A204.1 (cell line): ENCODE measurements around the gene LAMA3.

Experiments
- FAIRE-seq: peaks from 2 replicates; lab custom pipeline; 2012; peaks lifted over from hg19 to GRCh38; lab: Jason Lieb, UNC

Gene LAMA3

DNA sequence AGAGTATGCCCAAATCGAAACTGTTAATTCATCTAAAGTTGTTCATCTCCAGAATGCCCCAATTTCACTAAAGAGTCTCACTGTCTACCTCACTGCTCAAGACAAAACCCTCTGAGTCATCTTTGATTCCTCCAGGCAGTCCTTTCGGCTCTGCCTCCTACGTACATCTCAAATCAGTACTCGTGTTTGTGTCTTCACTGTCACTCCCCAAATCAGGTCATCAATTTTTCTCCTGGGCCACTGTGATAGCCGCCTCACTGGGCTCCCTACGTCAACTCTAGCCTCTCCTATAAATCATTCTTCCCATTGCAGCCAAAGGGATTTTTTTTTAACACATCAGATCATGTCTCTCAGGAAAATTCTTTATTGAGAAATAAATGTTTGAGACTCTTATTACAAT is 283.2 kb downstream of the LAMA3 start:
- FAIRE-seq: no peak

DNA sequence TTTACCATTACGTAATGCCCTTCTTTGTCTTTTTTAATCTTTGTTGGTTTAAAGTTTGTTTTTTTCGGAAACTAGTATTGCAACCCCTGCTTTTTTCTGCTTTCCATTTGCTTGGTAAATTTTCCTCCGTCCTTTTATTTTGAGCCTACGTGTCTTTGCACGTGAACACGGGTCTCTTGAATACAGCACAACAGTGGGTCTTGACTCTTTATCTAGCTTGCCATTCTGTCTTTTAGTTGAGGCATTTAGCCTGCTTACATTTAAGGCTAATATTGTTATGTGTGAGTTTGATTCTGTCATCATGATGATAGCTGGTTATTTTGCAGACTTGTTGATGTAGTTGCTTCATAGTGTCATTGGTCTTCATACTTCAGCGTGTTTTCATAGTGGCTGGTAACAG is 287.9 kb downstream of the LAMA3 start:
- no peak for FAIRE-seq

DNA sequence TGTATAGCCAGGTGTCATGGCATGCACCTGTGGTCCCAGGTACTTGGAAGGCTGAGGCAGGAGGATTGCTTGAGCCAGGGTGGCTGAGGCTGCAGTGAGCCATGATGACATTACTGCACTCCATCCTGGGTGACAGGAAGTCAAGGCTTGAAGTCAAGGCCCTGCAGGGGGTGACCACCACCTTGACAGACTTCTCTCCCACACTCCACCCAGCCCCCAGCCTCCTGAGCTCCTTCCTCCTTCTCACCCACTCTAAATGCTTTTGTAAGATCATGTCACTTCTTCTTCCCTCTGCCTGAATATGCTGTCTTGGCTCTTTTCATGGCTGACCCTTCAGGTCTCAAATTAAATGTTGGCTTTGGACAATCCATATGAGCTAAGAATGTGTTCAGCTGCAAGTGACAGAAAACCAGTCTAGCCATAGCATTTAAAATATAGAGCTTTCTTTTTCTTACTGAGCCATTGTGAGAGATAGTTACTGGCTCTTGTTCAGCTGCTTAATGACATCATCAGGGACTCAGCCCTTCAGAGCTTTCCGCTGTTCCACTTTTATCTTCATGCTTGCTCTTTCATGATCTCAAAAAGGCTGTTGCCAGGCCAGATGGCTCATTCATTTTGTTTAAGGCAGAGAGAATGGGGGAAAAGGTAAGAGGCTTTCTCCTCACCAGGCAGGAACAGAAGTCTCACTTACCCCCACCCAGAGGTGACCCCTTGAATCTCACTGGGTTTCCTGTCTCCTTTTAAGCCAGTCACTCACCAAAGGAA is 288.6 kb downstream of the LAMA3 start:
- no peak for FAIRE-seq

DNA sequence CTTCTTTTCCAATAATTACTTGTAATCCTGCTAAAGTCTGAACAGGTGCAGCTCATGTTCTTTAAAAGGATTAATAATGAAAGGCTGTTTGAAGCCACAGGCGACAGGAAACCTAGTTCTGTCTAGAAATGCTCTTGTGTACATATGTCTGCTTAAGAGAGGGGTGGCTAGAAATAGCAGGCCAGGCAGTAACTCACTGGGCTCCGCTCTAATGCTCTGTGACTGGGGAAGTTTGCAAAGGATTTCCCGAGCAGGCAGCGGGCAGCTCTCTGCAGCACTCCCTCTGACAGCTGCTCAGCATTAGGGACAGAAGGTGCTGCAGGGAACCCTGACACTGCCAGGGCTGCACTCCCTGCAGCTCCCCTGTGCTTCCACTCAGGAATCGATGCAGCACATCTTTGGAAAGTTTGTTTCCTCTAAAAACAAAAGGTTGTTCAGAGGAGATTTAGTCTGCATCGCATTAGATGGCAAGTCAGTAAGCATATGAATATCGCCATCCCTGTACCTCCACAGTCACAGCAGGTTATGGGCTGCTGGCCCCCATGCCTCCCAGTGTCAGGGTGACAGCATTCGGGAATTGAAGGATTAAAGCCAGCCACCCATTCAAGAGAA is 292.2 kb downstream of the LAMA3 start:
- no peak for FAIRE-seq

DNA sequence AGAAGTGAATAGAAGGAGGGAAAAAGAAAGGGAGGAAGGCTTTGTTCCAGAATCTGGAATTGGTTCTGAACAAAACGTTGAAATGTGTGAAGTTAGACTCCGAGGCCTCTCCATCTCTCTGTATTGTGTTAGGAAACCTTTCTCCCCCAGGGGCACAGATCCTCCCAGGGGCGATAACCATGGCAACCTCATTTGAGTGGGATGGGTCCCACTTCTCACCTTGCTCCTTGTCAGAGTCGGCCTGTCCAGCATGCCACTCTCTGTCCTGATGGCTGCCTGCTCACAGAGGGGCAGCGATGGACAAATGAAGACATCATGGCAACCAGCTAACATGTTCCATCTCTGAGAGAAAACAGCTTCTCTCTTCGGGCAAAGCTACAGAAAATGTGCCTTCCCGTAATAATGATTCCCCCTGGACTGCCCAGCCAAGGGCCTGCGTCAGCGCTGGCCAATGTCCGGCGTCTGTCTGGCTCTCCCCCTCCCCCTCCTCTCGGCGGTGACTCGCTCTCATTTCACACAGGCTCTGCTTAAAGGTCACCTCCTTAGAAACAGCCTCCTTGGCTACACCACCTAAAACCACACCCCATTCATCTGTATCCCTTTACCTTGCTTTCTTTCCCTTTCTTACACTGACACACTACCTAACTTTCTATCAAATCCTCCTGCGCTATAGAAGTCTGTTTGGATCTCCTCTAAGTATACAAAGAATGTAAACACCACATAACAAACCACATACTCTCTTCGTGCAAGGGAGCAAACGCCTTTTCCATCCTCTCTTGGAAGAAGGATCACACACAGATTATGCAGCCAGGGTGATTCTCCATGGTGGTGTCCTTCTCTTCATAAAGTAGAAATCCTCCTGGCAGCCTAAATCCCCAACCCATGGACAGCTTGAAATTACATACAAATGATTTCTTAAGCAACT is 293.2 kb downstream of the LAMA3 start:
- FAIRE-seq: no peak

DNA sequence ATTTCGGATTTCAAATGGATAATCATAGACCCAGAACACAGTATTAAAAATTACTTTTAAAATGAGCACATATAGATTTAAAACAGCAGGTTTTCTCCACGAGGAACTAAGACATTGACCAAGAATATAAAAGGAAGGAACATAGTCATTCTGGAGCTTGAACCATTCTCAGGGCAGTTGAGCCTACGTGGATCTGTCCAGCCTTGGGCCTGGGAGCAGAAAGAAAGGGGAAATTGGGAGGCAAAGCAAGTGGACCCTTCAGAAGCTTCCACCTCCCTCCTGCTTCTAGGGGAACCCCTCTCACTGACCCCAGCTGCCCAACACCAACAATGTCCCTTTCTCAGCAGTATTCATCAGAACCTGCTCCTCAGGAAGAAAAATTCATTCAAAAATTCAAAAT is 293.9 kb downstream of the LAMA3 start:
- FAIRE-seq: no peak

DNA sequence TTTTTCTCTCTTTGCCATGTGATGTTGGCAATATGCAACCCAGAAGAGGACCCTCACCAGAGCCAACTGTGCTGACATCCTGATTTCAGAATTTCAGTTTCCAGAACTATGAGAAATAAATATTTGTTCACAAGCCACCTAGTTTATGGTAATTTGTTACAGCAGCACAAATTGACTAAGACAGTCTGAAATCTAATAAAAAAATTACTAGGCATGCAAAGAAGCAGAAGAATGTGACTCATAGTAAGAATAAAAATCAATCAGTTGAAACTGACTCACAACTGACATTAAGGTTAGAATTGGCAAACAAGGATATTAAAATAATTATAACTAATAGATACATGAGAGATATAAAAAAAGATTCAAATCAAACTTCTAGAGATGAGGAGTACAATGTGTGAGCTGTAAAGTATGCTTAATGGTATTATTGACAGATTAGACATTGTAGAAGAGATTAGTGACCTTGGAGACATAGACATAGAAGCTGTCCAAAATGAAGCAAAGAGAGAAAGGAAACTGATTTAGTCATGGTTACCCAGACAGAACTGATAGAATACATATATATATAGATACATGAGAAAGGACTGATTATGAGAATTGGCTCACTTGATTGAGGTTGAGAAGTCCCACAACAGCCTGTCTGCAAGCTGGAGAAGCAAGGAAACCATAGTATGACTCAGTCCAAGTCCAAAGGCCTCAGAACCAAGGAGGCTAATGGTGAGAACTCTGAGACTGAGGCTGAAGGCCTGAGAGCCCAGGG is 297.5 kb downstream of the LAMA3 start:
- FAIRE-seq: no peak

DNA sequence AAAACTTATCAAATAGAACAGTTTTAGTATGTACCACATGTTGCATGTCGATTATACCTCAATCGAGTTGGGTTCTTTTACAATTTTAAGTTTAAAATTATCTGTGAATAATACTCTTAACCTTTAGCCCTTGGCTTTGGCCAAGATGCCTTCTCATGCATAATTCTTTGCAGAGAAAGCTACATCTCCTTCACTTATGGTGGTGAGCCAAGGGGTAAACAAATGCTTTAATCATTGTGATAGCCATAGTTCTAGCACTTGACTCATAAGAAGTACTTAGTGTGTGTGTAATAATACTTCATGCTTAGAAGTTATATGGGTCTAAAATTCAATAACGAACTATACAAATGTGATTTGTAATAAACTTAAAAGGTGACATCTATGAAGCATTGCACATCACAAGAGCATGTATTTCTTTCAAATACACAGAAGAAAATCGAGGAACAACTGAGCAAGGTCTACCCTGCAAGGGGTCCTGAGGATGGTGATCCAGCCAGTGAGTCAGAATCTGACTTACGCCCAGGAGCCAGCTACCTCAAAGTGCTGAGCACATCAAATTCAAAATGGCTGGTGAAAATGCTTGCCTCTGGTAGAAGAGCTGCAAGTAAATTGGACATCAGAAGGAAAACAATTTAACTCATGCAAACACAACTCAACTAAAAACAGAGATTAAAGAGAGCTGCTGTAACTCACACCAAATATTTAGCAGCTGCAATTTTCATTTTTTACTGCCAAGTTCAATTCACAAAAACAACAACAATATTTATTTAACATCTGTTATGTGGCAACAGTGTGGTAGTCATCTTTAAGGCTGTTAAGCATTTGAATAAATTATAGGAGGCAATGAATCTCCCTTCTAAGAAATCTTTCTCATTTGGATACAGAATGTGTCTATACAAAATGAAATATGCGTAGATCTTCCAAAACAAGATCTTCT is 301.5 kb downstream of the LAMA3 start:
- FAIRE-seq: no peak

DNA sequence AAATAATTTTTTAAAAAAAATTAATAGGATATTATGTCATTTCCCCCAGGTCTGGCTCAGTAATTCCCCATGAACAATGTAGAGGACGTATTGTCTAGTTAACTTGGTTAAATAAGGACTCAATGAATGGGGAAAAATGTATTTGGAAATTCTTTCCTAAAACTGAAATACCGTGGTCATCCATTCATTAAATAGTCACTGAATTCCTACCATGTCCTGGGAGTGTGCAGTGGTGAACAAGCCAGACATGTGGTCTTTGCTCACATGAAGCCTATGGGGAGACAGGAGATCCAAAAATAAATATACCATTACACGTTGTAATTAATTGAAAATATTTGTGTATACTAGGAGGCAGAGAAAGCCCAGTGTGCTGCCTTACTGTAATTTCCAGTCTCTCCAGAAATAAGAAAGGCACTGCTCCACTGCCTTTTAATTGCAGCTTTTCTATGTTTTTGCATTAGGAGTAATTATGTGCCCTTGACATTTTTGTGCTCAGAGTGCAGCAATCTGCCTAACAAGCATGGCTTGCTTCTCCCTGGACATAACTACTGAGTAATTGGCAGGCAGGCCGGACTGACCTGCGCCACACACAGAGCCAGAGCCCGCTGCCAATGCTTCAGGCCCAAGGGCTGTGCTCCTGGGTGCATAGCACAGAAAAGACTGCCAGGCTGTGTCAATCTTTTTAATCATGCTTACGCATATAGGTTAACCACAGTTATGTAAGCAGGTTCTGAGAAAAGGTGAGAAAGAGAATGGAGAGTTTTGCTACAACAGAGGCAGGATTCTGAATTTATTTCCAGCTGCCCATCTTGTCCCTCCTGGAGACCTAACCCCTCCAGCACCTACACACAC is 303.1 kb downstream of the LAMA3 start:
- FAIRE-seq: no peak

DNA sequence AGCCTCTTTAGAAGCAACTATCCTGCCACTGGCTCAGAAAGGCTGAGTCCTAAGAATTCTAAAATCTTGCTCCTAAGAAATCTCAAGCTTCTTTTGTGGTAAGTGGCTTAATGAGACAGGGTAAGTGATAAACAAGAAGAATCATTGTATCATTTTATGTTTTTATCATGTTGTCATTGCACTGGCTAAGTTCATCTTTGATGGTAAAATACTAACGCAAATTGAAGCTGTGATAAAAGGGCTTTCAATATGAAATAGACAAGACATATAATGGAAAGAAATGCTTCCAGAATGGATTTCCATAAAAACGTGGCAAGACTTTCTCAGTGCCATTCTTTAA is 303.7 kb downstream of the LAMA3 start:
- no peak for FAIRE-seq

DNA sequence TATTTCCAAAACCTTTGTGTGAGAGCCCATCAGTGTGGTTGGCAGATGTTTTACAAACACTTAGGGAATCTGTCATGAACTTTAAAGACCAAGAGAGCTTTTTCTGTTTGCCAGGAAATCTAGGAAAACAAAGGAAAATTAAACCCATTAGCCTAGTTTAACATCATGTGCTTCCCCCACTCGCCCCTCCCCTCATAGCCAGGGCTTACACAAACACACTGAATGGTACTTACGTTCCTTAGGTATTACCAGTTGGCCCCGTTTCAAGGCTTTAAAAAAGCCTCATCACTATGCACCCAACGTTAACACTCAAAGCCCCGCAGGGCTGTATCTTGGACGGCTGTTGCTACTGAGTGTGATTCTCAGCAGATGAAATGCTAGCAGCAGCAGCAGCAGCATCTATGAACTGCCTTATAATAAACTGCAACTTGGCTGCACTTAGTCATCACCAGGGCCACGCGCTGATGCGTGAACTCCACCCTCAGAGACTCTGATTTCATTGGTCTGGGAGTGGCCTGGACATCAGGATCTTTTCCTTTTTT is 305.2 kb downstream of the LAMA3 start:
- FAIRE-seq: no peak

DNA sequence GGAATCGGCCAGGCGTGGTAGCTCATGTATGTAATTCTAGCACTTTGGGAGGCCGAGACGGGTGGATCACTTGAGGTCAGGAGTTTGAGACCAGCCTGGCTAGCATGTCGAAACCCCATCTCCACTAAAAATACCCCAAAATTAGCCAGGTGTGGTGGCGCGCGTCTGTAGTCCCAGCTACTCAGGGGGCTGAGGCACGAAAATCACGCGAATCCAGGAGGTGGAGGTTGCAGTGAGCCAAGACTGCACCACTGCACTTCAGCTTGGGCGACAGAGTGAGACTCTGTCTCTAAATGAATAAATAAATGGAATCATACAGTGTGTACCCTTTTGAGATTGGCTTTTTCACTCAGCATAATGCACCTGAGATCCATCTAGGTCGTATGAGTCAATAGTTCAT is 305.9 kb downstream of the LAMA3 start:
- no peak for FAIRE-seq

DNA sequence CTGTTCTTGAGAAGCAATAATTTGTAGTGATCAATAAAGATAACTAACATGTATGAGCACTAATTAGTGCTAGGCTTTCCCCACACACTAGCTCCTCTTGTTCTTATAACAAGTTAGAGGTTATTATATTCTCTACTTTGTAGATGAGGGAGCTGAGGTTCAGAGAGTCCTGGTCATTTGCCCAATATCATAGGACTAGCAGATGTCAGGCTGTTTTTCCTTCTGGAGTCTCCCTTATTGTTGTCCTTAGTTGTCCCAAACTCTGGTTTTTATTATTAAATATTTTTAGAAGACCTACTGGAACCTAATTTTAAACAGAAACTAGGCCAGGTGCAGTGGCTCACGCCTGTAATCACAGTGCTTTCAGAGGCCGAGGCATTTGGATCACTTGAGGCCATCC is 308.8 kb downstream of the LAMA3 start:
- FAIRE-seq: no peak

DNA sequence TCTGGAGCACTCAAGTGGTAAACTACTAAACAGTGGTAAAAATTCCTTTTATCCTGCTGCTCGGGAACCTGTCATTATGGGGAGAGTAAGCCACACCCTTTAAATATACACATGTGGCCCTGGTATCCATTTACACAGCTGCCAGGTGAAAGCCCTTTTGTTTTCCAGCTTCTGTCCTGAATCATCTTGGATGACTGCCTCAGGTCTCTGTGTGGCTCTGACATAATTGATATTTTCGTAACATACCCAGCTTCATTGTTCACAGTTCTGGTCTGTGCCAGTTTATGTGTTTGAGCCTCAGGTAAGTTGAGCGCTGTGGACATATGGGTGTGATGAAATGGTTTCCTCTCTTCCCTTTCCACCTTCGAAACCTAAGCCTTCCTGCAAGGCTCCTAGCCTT is 309.6 kb downstream of the LAMA3 start:
- FAIRE-seq: no peak

DNA sequence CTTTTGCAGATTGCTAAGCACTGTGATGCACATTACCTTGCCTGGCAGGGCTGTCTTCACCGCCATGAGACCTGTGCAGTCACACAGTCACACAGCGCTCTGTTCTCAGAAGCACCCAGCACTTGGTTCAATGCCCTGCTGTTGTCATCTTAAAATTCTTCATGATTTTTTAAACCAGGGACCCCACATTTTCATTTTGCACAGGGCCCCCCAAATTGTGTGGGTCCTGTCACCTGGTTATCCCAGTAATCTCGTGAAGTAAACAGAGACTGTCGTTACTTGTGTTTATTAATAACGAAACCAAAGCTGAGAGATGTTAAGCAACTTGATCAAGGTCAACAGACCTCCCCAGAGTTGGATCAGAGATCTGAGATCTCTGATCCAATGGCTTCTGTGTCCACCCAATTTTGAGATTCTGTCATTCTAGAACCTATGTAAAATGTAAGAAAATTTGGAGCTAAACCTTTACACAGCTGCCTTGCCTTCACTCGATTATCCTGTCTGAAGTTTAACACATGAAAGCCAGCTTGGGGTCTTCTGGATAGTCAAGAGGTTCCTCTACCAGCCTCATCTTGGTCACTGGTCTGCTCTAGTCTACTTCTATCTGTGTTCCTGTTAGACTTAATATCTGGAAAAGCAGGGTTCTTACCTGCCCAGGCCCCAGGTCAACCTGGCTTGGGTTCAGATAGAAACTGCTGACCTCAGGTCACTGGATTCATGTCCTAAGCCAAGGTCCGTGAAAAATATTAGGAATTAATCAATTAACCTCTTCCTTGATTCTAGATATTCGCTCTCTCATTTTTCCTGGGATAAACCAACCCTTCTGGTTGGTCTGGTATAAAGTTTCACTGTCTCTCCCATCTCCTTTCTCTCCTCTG is 311.6 kb downstream of the LAMA3 start:
- no peak for FAIRE-seq

DNA sequence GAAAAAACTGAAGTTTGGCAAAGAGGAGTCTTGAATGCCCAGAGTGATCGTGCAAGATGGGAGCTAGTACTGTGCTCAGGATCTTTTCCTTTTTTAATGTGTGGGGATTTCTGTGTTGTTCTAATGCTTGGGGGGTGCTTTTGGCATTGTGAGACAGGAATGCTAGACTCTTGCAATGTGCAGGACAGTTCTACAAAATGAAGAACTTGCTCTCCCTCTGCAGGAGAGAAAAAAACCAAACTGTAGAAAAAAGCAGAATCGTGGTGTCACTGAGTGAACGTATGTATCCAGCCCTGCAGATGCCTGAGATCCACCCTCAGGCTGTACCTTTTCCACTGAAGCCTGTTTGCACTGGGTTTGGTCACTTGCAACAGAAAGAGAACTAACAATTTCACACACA is 313.2 kb downstream of the LAMA3 start:
- FAIRE-seq: no peak

DNA sequence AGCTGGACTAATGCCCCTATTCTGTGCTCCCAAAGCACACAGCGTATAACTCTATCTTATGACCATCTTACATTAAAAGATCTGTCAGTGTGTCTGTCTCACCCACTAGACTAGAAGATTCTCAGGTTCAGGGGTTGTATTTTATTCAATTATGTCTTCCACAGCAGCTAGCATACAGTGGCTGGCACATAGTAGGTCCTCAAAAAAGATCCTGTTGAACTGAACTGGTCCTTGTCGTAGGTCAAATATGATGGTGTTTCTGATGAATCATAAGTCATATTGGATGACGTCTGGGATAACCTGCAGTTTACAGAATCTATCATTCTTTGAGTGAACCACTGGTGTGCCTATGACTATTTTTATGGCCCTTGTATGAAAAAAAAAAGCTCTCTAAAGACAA is 314.0 kb downstream of the LAMA3 start:
- no peak for FAIRE-seq

DNA sequence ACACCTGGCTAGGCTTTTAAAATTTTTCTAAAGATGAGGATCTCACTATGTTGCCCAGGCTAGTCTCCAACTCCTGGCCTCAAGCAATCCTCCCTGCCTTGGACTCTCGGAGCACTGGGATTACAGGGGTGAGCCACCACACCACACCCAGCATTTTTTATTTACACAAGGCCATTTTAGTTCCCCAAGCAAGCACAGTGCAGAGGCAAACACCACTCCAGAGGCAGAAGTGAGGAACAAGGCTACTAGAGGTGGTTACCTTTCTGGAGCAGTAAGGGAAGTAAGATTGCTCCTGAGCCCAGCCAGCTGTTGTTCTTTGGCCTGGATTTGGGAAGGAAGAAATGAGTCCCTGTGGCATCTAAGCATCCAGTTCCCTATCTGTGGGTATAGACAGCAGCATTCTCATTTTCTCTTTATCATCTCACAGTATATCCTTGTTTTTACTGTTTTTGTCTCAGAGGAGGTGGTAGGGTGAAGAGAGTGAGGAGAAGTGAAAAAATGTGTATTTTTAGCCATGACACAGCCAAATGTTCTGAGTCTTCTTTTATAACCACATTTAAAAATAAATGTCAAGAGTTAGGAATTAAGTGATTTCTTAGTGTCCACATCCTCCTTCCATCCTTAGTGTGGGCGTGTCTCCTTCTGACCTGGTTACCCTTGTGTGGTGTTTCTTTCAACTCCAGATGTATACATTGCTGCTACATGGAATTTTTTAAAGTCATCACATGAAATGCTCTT is 314.8 kb downstream of the LAMA3 start:
- FAIRE-seq: no peak
